Mesenteric fat pad (tissue), 1 donor: ENCODE measurements around the gene MEGF6. TPM values are rescaled to one million over a fixed set of nuclear protein-coding genes. Genes with fewer than 3 reads are reported as not detected.

Experiments used
- DNase-seq: peaks from one replicate; pipeline ENCODE4 v3.0.0-alpha.2; 2020; ENCODE audit warnings: low spot score
- total RNA-seq: library from RNA; stranded (reverse); fragmentation: NEBNext Ultra II Directional; extraction: Animal tissue kit (Norgen Biotek cat#: 25700); gene quantifications from one replicate; pipeline ENCODE4 v1.2.1, GENCODE V29; 2021
- donor health status: DM: yes; HTN: yes; CAD: no.

MEGF6 gene
- total RNA-seq, 1 donor from 2014 or later, result 61.1 TPM

DNA sequence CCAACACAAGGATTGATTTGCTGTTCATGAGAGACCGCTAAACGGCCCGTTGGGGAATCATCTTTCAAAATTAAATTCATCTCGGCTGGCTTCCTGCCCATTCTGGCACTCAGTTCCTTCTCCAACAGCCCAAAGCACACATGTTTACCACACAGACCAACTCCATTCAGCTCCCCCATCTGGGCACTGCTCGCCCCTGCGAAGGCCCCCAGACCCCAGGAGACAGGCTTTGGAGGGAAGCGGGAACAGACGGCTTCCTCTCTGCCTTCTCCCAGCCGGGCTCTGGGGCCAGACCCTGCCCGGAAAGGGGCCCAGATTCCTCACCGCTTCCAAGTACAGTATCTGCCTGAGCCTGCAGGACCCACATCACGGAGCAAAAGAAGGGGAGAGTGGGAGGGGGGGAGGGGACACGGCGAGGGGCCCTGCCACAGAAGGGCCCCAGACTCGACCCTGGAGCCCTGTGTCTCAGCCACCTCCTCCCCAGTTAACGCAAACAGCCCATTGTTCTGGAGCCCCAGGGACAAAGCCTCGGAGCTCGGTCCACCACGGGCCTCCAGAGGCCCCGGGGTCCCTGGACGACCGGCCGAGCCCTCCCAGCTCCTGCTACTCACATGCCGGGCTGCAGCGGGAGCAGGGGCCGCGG is 660 bp downstream of the MEGF6 start:
- DNase-seq, result no peak

DNA sequence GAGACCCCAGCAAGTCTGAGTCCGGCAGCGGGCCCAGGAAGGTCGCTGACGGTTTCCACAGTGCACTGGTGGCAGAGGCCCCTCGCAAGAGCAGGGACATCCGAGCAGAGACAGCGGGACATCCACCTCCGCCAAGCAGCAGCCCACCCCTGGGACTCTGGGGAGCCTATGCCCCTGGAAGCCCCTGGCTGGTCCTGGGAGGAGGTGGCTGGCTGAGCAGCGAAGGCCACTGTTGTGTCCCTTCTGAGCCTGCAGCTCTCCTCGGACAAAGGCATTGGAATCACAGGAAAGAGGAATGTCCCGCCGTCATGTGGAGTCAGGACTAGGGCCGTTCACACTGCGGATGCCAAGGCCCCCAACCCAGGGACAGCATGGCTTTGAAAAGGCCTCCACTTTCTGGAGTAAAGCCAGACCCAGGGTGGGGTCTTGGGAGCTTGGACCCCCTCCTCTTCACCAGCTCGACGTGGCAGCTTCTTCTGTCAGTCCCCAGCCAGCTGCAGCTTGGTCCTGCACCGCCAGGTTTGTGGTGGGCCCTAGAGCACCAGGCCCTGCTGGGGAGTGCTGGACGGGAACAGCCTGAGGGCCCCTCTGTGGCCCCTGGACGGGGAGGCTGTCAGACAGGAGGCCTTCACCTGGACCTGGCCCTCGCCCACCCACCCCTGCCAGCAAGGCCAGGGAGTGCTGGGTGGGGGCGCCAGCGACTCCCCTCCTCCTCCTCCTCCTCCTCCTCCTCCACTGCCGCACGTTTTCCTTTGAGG is 1.4 kb downstream of the MEGF6 start:
- no peak for DNase-seq

DNA sequence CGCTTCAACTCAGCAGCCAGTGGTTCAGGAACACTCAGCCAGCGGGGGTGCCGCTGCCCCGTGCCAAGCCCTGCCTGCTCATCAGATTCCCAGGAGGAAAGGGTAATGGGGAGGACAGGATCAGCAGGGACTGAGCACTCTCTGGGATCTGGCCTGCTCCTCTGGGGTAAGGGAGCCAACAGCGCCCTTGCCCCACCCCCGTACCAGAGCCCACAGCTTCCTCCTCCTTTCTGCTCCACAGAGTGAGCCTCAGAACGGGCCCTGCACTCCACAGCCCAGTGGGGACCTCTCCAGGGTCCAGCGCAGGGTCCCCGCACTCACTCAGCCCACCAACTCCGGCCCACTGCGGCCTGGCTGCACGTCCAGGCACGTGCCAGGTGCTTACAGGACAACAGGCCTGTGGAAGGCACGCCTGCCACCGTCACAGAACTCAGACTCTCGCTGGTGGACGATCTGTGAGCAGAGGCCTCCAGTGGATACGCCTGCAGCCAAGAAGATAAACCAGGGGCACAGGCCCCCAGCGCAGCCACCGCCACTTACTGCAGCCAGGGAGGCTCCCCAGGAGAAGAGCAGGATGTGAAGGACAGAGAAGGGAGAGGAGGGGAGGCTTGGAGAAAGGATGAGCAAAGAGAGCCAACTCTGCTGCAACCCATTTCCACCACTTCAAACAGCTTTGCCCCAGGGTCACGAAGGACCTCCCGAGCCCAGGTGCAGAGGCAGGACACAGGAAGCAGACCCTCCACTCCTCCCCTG is 2.1 kb downstream of the MEGF6 start:
- DNase-seq, result no peak

DNA sequence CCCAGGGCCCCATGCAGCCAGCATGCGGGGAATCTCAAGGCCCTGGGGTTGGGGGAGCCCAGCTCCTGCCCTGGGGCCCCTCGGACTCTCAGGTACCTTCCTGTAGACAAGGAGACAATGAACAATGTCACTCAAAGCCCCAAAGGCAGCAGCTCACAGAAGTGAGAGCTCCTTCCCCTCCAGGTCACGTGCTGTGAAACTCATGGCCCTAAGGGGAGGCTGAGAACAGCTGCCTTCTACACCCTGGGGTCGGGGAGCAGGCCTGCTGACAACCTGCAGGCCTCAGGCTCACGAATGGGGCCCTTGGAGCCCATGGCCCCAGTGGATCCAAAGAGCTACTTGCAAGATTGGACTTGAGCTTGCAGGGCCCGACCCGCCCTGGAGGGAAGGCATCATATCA is 3.2 kb downstream of the MEGF6 start:
- no peak for DNase-seq

DNA sequence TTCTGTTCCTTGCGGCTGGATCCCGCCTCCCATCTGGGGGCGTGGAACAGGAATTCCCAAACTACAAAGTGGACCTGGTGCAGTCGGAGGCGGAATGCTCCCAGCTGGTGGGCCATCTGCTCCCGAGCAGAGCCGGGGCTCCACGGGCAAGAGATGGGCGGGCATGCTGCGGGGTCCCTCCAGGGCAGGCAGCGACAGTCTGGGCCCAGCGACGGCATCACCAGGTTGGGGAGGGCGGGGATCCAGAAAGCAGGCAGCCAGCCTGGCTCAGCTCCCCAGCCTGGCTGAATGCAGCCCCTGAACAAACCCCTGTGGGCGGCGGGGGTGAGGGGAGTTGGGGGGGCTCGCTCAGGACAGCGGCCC is 3.6 kb downstream of the MEGF6 start:
- no peak for DNase-seq

DNA sequence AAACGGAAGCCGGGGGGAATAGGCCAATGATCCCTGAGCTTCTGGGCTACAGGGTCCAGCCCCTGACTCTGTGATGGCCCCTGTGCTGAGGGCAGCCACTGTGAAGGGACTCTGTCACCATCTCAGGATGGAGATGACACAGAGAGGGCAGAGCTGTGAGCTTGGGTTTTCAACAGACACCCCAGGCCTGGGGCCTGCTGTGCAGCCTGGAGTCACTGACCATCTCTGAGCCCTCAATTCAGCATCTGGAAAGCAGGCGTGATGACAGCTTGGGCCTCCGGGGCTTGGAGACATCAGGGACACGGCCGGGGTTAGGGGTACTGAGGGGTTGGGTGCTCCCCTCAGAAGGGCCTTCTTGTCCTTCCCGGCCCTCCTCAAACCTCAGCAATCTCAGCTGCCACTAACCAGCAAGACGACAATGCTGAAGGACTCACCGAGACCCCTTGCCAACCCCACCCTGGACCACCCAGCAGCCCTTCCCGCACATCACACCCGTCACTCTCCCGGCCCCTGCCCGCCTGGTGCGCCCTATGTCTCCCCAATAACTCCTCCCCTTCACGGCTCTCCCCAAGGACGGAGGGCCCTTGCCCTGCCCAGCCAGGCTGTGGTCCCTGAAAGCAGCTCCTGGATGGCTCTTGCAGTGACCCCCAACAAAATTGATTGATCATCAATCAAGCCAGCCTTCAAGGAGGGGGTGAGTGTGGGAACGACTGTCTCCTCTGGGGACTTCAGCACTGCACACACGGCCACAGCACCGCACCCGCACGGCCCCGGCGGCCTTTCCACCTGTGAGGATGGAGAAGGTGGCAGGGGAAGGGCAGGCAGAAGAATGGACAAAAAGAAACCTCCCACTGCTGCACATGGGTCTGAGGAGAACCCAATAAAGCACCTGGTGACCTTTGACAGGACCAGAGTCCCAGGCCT is 4.3 kb downstream of the MEGF6 start:
- DNase-seq, result no peak

DNA sequence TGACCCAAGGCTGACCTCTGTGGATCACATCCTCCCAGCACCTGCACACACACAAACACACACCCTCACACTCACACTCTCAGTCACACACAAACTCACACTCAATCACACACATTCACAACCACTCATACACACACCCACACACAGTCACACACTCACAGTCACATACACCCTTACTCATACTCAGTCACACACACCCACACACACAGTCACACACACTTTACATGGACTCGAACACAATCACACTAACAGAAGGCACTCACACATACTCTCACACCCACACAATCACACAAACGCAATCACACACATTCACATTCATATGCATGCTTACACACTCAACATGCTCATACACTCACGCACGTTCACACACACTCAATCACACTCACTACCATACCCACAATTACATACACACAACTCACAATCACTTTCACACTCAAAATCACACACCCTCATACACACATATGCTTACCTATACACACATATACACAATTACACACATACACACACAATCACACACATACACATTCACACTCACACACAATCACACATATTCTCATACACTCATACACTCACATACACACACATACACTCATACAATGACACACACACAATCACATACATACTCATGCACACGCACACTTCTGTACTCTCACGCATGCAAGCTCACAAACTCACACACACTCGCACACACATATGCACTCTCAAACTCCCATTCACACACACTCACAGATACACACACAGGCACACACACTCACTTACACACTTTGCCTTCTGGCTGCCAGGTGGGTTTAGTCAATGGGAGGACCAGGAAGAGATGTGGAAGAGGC is 6.1 kb downstream of the MEGF6 start:
- no peak for DNase-seq

DNA sequence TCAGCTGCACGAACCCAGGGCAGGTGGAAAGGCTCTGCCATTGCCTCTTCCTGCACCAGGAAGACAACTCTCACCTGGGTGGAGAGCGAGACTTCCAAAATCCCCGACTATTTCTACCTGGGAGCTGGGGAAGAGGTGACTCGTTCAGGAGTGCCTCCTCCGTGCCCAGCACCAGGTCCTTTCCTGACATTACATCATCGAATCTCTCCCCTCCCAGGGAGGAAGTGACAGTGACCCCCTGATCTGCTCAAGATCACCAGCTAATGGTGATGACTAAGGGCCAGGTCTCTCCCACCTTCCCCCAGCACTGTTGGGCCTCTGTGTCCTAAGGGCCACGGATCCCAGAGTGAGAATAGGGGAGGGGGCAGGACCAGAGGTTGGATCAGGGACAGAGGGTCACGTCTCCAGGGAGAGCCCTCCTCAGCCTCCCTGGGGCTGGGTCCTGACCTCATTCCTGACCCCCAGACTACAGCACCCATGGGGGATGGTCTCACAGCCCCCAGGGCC is 6.8 kb downstream of the MEGF6 start:
- DNase-seq, result no peak

DNA sequence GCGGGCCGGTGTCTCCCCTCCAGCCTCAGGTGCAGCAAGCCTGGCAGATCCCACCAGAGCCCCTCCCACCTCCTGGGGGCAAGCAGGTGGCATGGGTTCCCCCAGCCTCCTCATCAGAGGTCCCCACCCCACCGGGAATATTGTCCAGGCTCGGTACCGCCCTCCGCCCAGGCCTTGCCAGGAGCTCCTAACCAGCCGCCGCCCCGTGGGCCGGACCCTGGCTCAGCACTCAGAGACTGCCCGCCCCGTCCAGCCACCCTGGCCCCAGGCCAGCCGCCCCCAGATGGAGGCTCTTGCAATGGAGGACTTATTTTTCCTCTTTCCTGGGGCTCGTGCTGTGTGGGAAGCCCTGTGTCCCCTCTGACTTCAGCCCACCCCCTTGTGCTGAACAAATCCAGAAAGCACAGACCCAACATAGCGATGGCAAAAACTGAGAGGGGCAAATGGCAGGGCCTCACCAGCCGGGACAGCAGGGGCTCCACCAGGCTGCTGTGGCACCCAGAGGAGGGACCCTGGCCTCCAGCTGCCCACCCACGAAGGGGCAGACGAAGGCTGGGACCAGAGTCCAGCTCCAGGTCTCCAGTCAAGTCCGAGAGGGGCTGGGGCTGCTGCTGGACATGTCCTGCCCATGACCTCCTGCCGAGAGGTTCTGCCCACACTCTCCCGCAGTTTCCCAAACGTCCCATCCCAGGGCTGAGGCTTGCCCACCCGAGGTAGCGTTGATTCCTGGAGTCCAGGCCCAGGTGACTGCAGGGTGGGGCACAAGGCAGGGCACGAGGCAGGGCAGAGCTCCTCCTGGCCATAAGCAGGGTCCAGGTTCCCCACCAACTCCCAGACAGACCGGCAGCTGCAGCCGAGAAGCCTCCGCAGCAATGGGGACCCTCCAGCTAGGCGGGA is 7.5 kb downstream of the MEGF6 start:
- DNase-seq, result no peak

DNA sequence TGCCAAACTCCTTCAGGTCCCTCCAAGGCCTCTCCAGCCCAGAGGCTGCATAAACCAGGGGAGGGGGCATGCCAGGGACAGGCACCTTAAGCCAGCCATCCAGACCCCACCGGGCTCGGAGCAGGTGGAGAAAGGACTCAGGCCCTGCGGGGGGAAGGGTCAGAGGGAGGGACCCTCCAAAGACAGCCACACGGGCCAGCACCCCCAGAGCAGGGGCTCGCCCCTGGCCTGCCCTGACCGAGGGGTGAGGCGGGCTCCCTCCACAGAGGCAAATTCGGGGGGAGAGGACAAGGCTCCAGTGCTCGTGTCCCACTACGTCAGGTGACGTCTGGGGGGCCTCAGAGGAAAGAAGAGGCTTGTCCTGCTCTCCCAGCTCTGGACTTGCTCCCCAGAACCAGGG is 8.2 kb downstream of the MEGF6 start:
- DNase-seq, result no peak

DNA sequence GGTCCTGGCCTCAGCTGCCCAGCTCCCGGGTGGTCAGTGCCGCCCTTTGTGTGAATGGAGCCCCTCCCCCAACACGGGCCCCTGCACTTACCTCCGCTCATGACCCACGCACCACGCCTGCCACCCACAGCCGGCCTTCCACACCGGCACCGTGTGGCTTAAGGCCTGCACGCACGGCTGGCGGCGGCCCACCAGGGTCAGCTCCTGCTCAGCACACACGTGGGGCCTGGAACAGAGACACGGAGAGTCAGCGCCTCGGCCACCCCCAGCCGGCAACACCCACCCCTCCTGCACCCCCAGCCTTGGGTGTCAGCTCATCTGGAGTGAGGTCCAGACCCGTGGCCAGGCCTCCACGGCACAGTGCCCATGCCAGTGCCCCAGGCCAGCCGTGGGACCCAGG is 8.9 kb downstream of the MEGF6 start:
- no peak for DNase-seq

DNA sequence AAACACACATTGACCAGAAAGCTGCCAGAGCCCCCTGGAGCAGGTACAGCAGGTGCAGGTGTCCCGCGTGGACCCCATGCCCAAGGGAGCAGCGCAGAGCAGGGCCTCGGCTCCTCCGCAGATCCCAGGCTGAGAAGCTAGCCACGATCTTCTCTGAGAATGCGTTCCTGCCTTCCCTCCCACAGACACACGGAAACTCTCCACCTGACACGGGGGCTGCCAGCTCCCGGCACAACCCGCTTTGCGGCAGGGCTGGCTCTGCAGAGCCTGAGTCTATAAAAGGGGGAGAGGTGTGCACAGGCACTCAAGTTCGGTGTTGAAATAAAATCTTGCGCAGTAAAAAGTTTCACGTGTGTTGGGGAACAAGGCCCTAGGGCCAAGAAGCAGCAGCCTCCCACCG is 9.6 kb downstream of the MEGF6 start:
- no peak for DNase-seq

DNA sequence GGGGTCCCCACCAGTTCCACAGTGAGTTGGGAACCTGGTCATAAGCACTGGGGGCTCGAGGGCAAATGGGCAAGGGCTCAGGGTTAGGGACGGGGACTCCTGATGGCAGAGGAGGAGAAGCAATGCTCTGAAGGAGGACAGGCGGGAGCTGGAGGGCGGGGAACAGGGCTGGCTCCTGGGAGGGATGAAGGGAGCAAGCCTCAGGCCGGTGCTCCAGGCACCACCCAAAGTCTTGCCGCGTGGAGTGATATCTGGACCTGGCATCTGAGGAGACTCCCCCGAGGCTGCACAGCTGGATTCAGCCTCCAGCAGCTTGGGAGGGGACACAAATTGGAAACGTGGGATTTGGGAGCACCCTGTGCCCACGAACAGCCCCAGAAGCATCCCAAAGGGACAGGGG is 11.0 kb downstream of the MEGF6 start:
- no peak for DNase-seq

DNA sequence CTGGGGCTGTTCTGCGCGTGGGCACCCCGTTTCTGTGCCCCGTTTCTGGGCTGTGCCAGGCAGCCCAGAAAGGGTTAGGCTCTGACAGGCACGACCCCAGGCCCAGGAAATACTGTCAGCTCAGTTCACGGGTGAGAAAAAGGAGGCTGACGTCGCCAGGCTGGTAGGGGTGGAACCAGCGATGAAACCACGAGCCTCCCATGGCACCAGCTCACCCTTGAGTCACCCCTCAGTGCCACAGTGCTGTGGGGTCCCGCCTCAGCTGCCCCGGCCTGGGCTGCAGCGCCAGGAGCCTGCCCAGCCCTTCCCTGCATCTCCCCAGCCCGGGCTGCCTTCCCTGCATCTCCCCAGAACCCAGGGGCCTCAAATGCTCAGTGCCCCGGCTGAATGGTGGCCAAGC is 11.5 kb downstream of the MEGF6 start:
- DNase-seq, result no peak

DNA sequence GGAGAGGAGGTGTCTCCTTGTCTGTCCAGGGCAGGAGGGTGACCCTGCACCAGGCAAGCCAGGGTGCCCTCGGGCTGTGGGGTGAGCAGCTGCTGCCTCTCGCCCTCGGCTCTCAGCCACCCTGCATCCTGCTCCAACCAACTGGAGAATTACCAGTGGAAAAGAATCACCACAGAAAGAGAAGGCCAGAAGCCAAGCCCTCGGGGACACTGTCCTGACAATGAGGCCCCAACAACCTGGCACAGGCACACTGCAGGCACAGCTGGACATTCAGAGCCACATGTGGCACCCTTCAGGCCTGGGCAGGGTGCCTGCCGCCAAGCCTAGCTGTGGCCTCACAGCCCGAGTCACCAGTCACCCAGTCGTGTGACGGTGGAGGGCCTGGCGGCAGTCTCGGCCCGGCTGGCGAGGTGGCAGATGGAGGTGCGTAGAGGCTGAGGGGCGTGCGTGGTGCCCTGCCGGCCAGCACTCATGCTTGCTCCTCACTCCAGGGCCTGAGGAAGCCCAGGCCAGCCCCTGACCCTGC is 12.0 kb downstream of the MEGF6 start:
- no peak for DNase-seq

DNA sequence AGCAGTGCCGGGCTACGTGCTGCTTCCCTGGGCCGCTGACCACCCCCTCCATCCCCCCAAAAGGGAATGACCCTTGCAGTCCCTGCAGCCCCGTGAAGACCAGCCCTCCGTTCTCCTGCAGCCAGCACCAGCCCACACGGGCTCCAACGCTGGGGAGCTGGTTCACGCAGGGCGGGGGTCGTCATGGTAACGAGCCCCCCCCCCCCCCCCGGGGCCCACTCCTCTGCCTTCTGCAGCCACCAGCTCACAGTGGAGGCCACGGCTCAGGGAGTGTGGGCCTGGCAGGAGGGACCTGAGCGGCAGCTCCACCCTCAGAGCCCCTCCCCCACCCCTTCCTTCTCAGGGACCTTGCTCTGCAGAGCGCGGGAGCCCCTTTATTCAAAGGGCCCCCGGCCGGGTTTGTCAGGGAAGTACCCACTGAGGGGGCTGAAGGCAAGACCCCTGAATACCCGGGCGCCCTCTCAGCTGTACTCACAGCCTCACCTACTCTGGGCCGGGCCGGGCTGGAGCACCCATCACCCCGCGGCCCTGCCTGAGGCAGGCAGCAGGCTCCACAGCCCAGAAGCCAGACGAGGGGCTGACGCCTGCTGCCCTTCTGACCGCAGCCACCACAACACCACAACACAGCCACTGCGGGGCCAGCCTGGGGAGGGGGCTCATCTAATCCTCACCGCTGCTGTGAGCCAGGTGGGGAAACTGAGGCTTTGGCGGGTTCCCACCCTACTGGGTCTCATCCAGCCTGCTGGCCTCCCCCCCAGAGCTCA is 12.6 kb downstream of the MEGF6 start:
- no peak for DNase-seq

DNA sequence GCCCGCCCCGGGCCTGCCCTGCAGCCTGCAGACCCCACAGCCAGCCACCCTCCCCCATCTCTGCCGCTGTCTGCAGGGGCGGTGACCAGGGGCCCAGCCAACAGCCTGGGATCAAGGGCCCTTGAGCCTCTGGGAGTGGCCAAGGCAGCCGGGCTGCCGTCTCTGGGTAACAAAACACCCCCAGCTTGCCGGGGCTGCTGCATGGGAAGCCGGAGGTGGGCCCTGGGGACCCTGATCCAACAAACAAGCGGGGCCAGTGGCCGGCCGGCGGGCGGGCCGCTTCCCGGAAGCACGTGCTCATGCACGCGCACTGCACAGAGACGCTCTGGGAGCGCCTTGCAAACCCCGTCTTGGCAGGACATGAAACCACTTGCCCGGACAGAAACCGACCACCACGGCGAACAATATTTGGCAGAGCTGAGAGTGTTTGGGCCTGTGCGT is 13.2 kb downstream of the MEGF6 start:
- DNase-seq, result no peak

DNA sequence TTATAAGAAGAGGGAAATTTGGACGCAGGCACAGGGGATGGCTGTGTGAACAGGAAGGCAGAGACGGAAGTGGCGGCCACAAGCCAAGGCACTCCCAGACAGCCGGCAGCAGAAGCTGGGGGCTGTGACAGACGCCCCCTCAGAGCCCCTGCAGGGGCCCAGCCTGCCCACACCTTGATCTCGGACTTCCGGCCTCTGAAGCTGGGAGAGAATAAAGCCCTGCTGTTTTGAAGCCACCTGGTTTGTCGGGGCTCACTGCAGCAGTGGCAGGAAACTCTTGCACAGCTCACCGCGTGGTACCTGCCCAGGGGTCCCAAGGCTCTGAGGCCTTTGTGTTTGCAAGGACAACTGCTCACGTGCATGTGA is 13.7 kb downstream of the MEGF6 start:
- no peak for DNase-seq
